Nephron (organoid): ENCODE measurements around the gene SYNE3.

Experiments
- H3K27ac Mint-ChIP-seq, 3 experiments: 2 replicates each; pipeline ENCODE4 v1.8.0; 2020; ENCODE audit warnings: mixed read lengths in 3 of 3, mild to moderate bottlenecking in 2 of 3, moderate library complexity in 1 of 3
- H3K27me3 Mint-ChIP-seq: 2 replicates; pipeline ENCODE4 v1.8.0; 2021; ENCODE audit warnings: low read depth, mild to moderate bottlenecking, moderate library complexity, mixed read lengths
- H3K36me3 Mint-ChIP-seq: 2 replicates; pipeline ENCODE4 v1.8.0; 2020; ENCODE audit warnings: low read depth, mixed read lengths
- H3K4me1 Mint-ChIP-seq: 2 replicates; pipeline ENCODE4 v1.8.0; 2020; ENCODE audit warnings: mixed read lengths
- H3K4me3 Mint-ChIP-seq, 3 experiments: 2 replicates each; pipeline ENCODE4 v1.8.0; 2020; ENCODE audit warnings: mild to moderate bottlenecking in 3 of 3, mixed read lengths in 3 of 3, moderate library complexity in 2 of 3
- H3K9me3 Mint-ChIP-seq: 2 replicates; pipeline ENCODE4 v1.8.0; 2020; ENCODE audit warnings: mixed read lengths
- TF ChIP-seq, protein P1 (sequence below), 3 experiments: fragments of 200-600 bp; sonication (generic); IDR thresholded peaks; one replicate each; pipeline ENCODE4 v1.5.0; 2021; ENCODE audit warnings: antibody characterized with exemption in 3 of 3; ENCODE audit not compliant: unreplicated experiment in 3 of 3

Gene SYNE3

GRCh38 chr14:95469134-95469481, 47.3 kb downstream of the SYNE3 start:
- peaks cover 17% of the 10 kb centered on the region for H3K27me3 Mint-ChIP-seq
- TF ChIP-seq, protein P1, sequence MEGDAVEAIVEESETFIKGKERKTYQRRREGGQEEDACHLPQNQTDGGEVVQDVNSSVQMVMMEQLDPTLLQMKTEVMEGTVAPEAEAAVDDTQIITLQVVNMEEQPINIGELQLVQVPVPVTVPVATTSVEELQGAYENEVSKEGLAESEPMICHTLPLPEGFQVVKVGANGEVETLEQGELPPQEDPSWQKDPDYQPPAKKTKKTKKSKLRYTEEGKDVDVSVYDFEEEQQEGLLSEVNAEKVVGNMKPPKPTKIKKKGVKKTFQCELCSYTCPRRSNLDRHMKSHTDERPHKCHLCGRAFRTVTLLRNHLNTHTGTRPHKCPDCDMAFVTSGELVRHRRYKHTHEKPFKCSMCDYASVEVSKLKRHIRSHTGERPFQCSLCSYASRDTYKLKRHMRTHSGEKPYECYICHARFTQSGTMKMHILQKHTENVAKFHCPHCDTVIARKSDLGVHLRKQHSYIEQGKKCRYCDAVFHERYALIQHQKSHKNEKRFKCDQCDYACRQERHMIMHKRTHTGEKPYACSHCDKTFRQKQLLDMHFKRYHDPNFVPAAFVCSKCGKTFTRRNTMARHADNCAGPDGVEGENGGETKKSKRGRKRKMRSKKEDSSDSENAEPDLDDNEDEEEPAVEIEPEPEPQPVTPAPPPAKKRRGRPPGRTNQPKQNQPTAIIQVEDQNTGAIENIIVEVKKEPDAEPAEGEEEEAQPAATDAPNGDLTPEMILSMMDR (IDR thresholded peaks at IDR 0.05; ENCODE audit: unreplicated experiment in 3 of 3): no peak
- no peaks in the 10 kb centered on the region for H3K9me3 Mint-ChIP-seq
- H3K27ac Mint-ChIP-seq: no peak overlapping the region
- H3K4me3 Mint-ChIP-seq: no peak overlapping the region
- H3K36me3 Mint-ChIP-seq: no peaks in the 10 kb centered on the region
- peaks cover 48% of the 10 kb centered on the region for H3K4me1 Mint-ChIP-seq

GRCh38 chr14:95468448-95469133, 47.9 kb downstream of the SYNE3 start:
- Mint-ChIP-seq H3K27ac (peak overlapping the region in 1 of 3 experiments; percentile 3), H3K36me3 (no peaks in the 10 kb centered on the region), H3K4me1 (peaks cover 53% of the 10 kb centered on the region), H3K4me3 (no peak overlapping the region), H3K9me3 (no peaks in the 10 kb centered on the region), H3K27me3 (peaks cover 19% of the 10 kb centered on the region)
- TF ChIP-seq, protein P1 (IDR thresholded peaks at IDR 0.05; ENCODE audit: unreplicated experiment in 3 of 3): no peak

DNA sequence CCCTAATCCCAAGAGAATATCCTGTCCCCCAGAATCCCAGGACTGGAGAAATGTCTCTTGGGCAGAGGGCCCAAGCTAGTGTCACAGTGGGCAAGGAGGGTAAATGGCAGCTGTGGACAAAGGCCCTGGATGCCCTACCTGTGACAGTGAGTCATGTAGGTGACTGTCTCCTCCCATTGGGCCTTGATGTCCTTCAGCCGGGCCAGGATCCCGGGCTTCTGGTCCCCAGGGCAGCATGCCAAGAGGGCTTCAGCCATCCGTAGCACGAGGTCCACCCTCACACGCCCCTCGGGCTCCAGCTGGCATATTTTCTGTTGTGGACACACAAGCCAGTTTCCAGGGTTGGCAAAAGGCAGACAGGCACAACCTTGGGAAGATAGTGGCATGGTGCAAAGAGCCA, 48.8 kb downstream of the SYNE3 start:
- Mint-ChIP-seq H3K27ac (no peak overlapping the region), H3K27me3 (peaks cover 25% of the 10 kb centered on the region), H3K9me3 (no peaks in the 10 kb centered on the region), H3K4me1 (peaks cover 53% of the 10 kb centered on the region), H3K36me3 (no peaks in the 10 kb centered on the region), H3K4me3 (no peak overlapping the region)
- TF ChIP-seq, protein P1 (IDR thresholded peaks at IDR 0.05; ENCODE audit: unreplicated experiment in 3 of 3): no peak

GRCh38 chr14:95467232-95467631, 49.2 kb downstream of the SYNE3 start:
- Mint-ChIP-seq H3K27me3 (peaks cover 30% of the 10 kb centered on the region), H3K9me3 (no peaks in the 10 kb centered on the region), H3K27ac (no peak overlapping the region), H3K4me1 (peaks cover 49% of the 10 kb centered on the region), H3K36me3 (no peaks in the 10 kb centered on the region), H3K4me3 (no peak overlapping the region)
- TF ChIP-seq, protein P1 (IDR thresholded peaks at IDR 0.05; ENCODE audit: unreplicated experiment in 3 of 3): no peak
